ENCODE results near the gene CACNA1G. TPM values are rescaled to one million over a fixed set of nuclear protein-coding genes. Genes with fewer than 3 reads are reported as not detected.

The CACNA1G gene
- total RNA-seq, 1 donor from 2014 or later = 4.9 TPM

GRCh38 chr17:50601823-50602375 lies 41.4 kb downstream of the CACNA1G start:
- Histone ChIP-seq H3K27me3 (no peaks in the 10 kb centered on the region), H3K4me1 (peaks cover 23% of the 10 kb centered on the region), H3K4me3 (no peak overlapping the region), H3K27ac (no peak overlapping the region), H3K36me3 (no peaks in the 10 kb centered on the region), H3K9me3 (no peaks in the 10 kb centered on the region)
- no peak for DNase-seq (ENCODE audit: extremely low spot score in 2 of 2)
- intact Hi-C loops (cut with DNase I) = no loop called here
- TF ChIP-seq CTCF (IDR thresholded peaks at IDR 0.05) = no peak
- no peak for TF ChIP-seq POLR2AphosphoS5 (IDR thresholded peaks at IDR 0.05; ENCODE audit: insufficient read depth in 1 of 2, low read depth in 1 of 2)
- TF ChIP-seq POLR2A (IDR thresholded peaks at IDR 0.05) = no peak

- Histone ChIP-seq H3K36me3 (no peaks in the 10 kb centered on the region), H3K4me1 (peaks cover 31% of the 10 kb centered on the region), H3K27me3 (no peaks in the 10 kb centered on the region), H3K27ac (no peak overlapping the region), H3K4me3 (no peak overlapping the region), H3K9me3 (no peaks in the 10 kb centered on the region)
- no peak for TF ChIP-seq CTCF (IDR thresholded peaks at IDR 0.05)
- TF ChIP-seq POLR2AphosphoS5 (IDR thresholded peaks at IDR 0.05; ENCODE audit: insufficient read depth in 1 of 2, low read depth in 1 of 2) = no peak
- no peak for TF ChIP-seq POLR2A (IDR thresholded peaks at IDR 0.05)
- intact Hi-C loops (cut with DNase I) = no loop called here
- no peak for DNase-seq (ENCODE audit: extremely low spot score in 2 of 2)
These were observed 42.3 kb downstream of the CACNA1G start for GRCh38 chr17:50602836-50603235.

- intact Hi-C loops (cut with DNase I) = no loop called here
- no peak for TF ChIP-seq POLR2AphosphoS5 (IDR thresholded peaks at IDR 0.05; ENCODE audit: insufficient read depth in 1 of 2, low read depth in 1 of 2)
- TF ChIP-seq POLR2A (IDR thresholded peaks at IDR 0.05) = no peak
- no peak for TF ChIP-seq CTCF (IDR thresholded peaks at IDR 0.05)
- Histone ChIP-seq H3K36me3 (no peaks in the 10 kb centered on the region), H3K27me3 (no peaks in the 10 kb centered on the region), H3K4me3 (no peak overlapping the region), H3K4me1 (peaks cover 31% of the 10 kb centered on the region), H3K27ac (no peak overlapping the region), H3K9me3 (no peaks in the 10 kb centered on the region)
- no peak for DNase-seq (ENCODE audit: extremely low spot score in 2 of 2)
These were observed 42.8 kb downstream of the CACNA1G start for GRCh38 chr17:50603340-50603739.

GRCh38 chr17:50604513-50604912 lies 44.0 kb downstream of the CACNA1G start:
- Histone ChIP-seq H3K27ac (peak overlapping the region; percentile 76), H3K4me1 (peaks cover 31% of the 10 kb centered on the region), H3K27me3 (no peaks in the 10 kb centered on the region), H3K9me3 (no peaks in the 10 kb centered on the region), H3K36me3 (no peaks in the 10 kb centered on the region), H3K4me3 (peak overlapping the region in 1 of 2 donors; percentile 27)
- DNase-seq (ENCODE audit: extremely low spot score in 2 of 2) = no peak
- intact Hi-C loops (cut with DNase I) = no loop called here
- TF ChIP-seq POLR2AphosphoS5 (IDR thresholded peaks at IDR 0.05; ENCODE audit: insufficient read depth in 1 of 2, low read depth in 1 of 2) (peak; percentile 16 to 71), CTCF (IDR thresholded peaks at IDR 0.05) (no peak)

- Histone ChIP-seq H3K9me3 (no peaks in the 10 kb centered on the region), H3K27ac (peak overlapping the region; percentile 76), H3K4me1 (peaks cover 31% of the 10 kb centered on the region), H3K27me3 (no peaks in the 10 kb centered on the region), H3K36me3 (no peaks in the 10 kb centered on the region), H3K4me3 (no peak overlapping the region)
- intact Hi-C loops (cut with DNase I) = no loop called here
- DNase-seq (ENCODE audit: extremely low spot score in 2 of 2) = no peak
- no peak for TF ChIP-seq POLR2AphosphoS5 (IDR thresholded peaks at IDR 0.05; ENCODE audit: insufficient read depth in 1 of 2, low read depth in 1 of 2)
- no peak for TF ChIP-seq CTCF (IDR thresholded peaks at IDR 0.05)
- TF ChIP-seq POLR2A (IDR thresholded peaks at IDR 0.05) = no peak
These were observed 44.9 kb downstream of the CACNA1G start for GRCh38 chr17:50605429-50605828.

Data from vagina (tissue), 2 donors.